Jurkat, Clone E6-1 (cell line): ENCODE measurements around the gene P2RY2.
"Not testable (repeated sequence)": the region's sequence is repeated elsewhere in the genome, so short reads cannot be mapped to it uniquely, and the experiment has no call there.

Experiments used
- DNase-seq: peaks from one replicate; pipeline ENCODE4 v3.0.0-alpha.2; 2011; ENCODE audit warnings: low read depth, low spot score
- H3K4me3 ChIP-seq: 2 replicates; pipeline ENCODE4 v1.5.1; 2011; ENCODE audit warnings: mild to moderate bottlenecking, low read length, control low read depth, moderate library complexity

The P2RY2 gene

GRCh38 chr11:73186294-73186850 lies 31.7 kb upstream of the P2RY2 start:
- H3K4me3 ChIP-seq: no peak overlapping the region
- DNase-seq: no peak

- no peak overlapping the region for H3K4me3 ChIP-seq
- DNase-seq: no peak
Measured at GRCh38 chr11:73186886-73187285, 31.2 kb upstream of the P2RY2 start.

GRCh38 chr11:73187854-73188253 lies 30.2 kb upstream of the P2RY2 start:
- no peak for DNase-seq
- H3K4me3 ChIP-seq: no peak overlapping the region

GRCh38 chr11:73188301-73188700 lies 29.8 kb upstream of the P2RY2 start:
- DNase-seq: no peak
- no peak overlapping the region for H3K4me3 ChIP-seq

GRCh38 chr11:73189315-73189714 lies 28.8 kb upstream of the P2RY2 start:
- no peak overlapping the region for H3K4me3 ChIP-seq
- no peak for DNase-seq

GRCh38 chr11:73189723-73190556 lies 28.1 kb upstream of the P2RY2 start:
- DNase-seq: no peak
- no peak overlapping the region for H3K4me3 ChIP-seq

- no peak overlapping the region for H3K4me3 ChIP-seq
- DNase-seq: no peak
Measured at GRCh38 chr11:73190557-73190885, 27.6 kb upstream of the P2RY2 start.

GRCh38 chr11:73191151-73191550 lies 26.9 kb upstream of the P2RY2 start:
- DNase-seq: no peak
- no peak overlapping the region for H3K4me3 ChIP-seq

GRCh38 chr11:73192272-73192671 lies 25.8 kb upstream of the P2RY2 start:
- DNase-seq: no peak
- no peak overlapping the region for H3K4me3 ChIP-seq

GRCh38 chr11:73193251-73194033 lies 24.6 kb upstream of the P2RY2 start:
- DNase-seq: no peak

GRCh38 chr11:73194034-73194507 lies 24.0 kb upstream of the P2RY2 start:
- no peak for DNase-seq
- no peak overlapping the region for H3K4me3 ChIP-seq

More at GRCh38 chr11:73193251-73194033, 24.6 kb upstream of the P2RY2 start:
- H3K4me3 ChIP-seq: no peak overlapping the region

- no peak for DNase-seq
Measured at GRCh38 chr11:73194593-73194992, 23.5 kb upstream of the P2RY2 start.

GRCh38 chr11:73195191-73196007 lies 22.7 kb upstream of the P2RY2 start:
- H3K4me3 ChIP-seq: no peak overlapping the region
- no peak for DNase-seq

More at GRCh38 chr11:73194593-73194992, 23.5 kb upstream of the P2RY2 start:
- H3K4me3 ChIP-seq: no peak overlapping the region

- H3K4me3 ChIP-seq: no peak overlapping the region
- no peak for DNase-seq
Measured at GRCh38 chr11:73196576-73196975, 21.5 kb upstream of the P2RY2 start.

- no peak overlapping the region for H3K4me3 ChIP-seq
- DNase-seq: no peak
Measured at GRCh38 chr11:73197348-73197747, 20.7 kb upstream of the P2RY2 start.

- not testable (repeated sequence) for DNase-seq, H3K4me3 ChIP-seq
Measured at GRCh38 chr11:73197787-73198186, 20.3 kb upstream of the P2RY2 start.

GRCh38 chr11:73198677-73199076 lies 19.4 kb upstream of the P2RY2 start:
- no peak overlapping the region for H3K4me3 ChIP-seq
- no peak for DNase-seq

- no peak overlapping the region for H3K4me3 ChIP-seq
- DNase-seq: no peak
Measured at GRCh38 chr11:73199446-73199845, 18.6 kb upstream of the P2RY2 start.

- no peak for DNase-seq
Measured at GRCh38 chr11:73200256-73200655, 17.8 kb upstream of the P2RY2 start.

More at GRCh38 chr11:73200256-73200655, 17.8 kb upstream of the P2RY2 start:
- no peak overlapping the region for H3K4me3 ChIP-seq
